Activated CD4-positive, alpha-beta T cell treated with anti-CD3 and anti-CD28 coated beads, Interleukin-2, amount 50 U/mL, for 24 hours (primary cell): Measurements from ENCODE around the gene FYN.

Source experiments
- DNase-seq, 2 donors: peaks; one replicate each; pipeline ENCODE4 v3.0.0-alpha.2; 2020; ENCODE audit warnings: low read depth in 1 of 2, low spot score in 1 of 2

Gene FYN

DNA sequence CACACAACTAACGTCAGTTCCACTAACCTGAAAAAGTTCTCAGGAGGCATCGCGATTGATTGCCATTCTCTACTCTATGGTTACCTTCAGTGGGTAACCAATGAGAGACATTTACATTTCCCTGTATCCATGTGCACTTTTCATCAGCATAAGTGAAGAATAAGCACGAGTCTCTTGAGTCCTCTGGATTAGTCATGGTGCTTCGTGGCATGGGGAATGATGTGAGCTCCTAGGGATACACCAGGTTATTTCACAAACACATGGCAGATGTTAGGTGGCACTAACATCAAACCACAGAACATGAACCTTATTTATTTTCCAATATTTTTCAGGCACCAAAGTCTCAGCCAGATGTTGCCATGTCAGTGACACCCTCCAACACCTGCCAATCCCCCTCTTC is 64.0 kb downstream of the FYN start:
- no peak for DNase-seq

DNA sequence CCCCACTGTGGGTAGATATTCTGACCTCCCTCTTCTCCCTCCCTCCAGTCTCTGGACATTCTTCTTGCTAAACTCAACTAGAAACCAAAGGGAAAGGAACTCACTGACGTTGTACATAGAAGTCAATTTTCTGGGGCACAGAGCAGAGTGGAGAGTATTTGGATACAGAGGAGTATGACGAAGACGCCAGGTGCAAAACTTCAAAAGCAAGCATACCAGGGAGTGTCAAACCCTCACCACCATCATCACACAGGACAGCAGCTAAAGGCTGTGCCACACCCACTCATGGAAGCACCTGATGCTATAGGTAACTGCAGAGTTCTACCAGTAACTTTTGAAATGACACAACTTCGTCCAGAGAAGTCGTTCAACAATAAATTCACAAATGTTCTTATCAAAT is 64.8 kb downstream of the FYN start:
- DNase-seq, result no peak

DNA sequence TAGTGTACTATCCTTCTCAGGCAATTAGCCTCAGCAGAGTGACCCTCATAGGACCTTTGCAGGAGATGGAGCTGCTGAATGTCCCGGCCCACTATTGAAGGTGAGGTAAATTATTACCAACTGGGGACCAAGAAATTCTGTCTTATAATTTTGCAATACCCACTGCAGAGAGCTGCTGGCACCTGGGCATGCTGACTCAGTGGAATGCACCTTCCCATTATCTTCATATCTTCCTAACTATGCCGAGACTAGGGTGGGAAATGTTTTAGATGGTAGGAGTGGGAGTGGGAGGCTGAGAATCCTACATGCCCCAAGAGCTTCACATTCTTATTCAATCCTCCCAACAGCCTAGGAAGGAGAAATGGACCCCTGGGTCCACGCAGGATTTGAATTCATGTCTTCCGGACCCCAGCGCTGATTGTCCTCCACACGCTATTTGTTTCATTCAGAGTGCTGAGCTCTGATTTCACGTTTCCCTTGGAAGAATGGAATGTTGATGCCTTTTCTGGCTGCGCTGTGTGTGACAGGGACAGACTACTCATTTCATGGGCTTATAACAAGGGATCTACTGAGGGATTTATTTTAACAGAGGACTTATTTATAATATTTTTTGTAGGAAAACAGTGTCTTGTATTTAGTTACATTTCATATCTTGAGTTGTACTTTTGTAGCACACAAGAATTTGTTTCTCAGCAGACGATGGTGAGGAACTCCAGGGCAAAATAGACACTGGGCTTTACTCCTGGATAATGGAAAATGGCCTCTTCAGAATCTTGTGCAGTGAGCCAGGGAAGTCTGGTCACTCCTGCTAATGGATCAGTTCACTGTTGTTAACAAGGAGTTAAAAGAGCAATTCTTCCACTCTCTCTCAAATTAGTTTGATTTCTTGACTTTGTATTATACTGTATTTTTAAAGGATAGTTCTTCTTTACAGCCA is 66.4 kb downstream of the FYN start:
- no peak for DNase-seq

DNA sequence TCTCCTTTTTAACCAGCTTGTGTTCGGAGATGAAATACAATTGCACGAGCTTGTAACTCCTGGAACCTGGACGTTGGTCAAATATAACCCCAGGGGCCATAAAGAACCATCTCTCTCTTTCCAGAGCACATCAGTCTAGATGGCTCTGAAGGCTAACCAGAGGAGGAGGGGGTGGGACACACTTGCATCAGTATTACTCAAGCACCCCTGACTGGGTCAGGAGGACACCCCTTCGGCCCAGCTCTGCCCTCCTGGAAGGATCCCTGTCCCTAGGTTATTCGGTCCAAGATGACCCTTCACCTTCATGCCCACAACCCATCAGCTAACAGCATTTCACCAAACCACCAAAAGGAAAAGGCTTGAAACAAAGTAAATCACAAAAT is 67.1 kb downstream of the FYN start:
- DNase-seq, result no peak

DNA sequence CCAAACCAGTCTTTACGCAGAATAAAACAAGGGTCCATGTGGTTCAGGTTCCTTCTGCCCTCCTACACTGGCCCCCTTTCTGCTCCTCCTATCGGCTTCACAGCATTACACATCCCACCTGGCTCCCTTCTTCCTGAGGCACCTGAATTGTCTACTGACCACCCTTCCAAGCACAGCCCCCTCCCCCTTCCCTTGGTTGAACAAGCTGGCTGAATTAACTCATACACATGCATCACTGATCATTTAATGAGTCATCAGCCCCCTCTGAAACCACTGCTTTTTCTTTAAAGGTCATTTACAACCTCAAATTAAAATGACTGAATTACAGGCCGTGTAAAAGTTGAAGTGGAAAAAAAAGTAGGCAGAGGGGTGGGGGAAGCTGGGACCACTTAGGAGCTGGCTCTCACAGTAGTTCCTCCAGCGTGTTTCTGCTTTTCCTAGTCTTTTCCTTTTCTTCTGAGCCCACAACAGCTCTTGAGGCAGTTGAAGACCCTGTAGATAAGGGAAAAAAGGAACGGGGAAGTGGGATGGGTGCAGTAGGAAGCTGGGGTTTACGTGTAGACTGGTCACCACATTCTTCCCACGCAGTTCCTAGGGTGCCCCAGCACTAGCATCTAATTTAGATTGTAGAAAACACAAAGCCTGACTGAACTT is 67.6 kb downstream of the FYN start:
- DNase-seq, result peak; percentile 32 to 64

DNA sequence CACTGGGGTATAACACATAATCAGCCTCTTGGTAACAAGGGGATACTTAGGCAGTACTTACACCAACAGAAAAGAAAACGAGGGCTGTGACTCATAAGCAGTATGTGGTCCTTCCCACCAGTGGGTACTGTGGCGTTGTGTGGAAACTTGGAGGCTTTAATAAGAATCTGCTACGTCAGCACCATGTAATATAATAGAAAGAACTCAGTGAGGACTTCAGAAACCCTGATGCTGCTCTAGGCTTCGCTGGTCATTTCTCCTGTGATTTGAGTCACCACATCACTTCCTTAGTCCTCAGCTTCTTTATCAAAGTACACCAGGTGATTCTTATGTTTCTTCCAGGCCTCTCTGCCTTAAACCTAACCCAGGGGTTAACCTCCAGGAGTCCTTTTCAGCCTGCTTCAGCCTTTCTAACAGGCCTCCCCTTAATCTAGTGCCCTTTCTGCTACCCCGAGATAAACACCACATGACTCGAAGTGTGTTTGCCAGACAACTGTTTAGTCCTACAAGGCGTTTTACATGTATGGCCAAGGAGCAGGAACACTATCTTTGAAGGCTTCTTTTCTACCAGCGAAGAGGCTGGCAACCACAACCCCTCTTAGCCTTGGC is 68.5 kb downstream of the FYN start:
- DNase-seq, result peak in 1 of 2 donors; percentile 68

DNA sequence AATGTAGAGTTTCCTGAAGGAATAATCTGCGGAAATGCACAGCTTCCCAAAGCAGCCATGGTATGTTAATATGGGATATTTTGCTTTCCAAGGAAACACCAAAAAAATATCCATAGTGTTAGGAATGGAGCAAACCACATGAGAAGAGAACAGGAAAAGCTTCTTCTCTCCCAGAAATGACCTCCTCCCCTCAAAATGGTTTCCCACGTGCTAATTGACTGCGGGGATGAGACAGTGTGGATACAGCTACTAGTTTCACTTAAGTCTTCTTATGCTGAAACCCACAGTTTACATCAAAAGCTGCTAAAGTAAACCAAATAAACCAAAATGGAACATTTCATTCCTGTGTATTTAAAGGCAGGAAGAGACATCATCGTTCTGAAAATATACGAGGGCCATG is 69.4 kb downstream of the FYN start:
- no peak for DNase-seq

DNA sequence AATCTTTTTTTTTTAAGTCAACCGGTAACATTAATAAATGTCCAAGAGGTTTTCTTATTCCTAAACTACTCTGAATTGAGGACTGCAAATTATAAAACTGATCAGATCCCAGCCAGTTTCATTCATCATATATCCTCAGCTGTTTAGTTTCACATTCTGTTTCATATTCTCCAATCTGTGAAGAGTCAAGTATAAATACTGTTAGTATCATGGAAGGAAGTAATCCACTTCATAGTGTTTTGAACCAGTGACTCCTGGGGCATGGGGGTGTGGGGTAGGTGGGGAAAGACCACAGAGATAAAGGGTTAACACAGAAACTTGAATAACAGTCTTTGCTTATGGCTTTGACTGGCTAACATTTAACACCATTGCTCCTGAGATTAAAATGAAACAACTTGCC is 69.9 kb downstream of the FYN start:
- no peak for DNase-seq

DNA sequence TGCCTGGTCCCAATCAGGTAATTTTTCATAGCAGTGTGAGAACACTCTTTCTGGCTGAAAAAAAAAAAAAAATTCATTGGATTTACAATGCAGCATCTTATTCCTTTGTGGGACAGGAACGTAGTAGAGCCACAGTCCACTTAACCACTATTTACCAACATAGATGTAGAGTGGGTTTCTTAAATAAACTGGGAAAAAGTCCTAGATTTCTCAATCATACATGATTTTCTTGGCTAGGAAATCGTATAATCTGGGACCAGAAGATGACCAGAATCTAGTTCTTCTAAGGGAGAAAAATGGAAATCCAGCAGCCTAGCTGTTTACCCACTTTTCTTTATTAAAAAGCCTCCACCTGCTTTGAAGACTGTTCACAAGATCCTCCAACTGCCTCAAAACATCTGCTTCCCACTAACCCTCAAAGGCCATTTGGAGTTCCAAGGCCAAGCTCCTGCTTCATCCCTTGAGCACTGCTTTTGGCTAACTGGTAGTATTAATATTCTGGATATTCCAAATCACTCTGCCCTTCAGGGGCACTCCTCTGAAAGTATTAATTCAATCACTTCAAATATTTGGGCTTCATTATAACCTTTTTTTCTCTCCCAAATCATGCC is 70.4 kb downstream of the FYN start:
- no peak for DNase-seq

DNA sequence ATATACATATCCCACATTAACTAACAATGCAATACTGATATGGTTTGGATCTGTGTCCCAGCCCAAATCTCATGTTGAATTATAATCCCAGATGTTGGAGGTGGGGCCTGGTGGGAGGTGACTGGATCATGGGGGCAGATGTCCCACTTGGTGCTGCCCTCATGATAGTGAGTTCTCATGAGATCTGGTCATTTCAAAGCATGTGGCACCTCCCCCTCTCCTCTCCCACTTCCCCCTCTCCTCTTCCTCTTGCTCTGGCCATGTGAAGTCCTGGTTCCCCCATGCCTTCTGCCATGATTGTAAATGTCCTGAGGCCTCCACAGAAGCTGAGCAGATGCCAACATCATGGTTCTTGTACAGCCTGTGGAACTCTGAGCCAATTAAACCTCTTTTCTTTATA is 71.2 kb downstream of the FYN start:
- no peak for DNase-seq

DNA sequence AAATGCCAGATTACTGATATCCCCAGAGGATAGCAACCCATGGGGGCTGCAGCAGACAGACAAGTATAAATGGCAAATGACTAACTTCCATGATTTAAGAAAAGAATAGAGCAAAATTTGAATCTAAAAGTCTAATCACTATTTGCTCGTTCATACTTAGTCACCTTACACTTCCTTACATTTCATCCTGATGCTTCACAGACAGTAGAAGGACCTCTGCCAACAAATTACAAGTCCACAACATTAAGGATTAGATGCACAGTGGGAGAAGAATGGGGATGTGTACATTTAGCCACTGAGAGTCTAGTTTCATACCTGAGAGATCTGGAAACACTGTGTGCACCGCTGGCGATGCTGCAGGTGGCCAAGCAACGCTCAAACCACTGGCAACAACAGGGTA is 72.4 kb downstream of the FYN start:
- DNase-seq, result no peak

DNA sequence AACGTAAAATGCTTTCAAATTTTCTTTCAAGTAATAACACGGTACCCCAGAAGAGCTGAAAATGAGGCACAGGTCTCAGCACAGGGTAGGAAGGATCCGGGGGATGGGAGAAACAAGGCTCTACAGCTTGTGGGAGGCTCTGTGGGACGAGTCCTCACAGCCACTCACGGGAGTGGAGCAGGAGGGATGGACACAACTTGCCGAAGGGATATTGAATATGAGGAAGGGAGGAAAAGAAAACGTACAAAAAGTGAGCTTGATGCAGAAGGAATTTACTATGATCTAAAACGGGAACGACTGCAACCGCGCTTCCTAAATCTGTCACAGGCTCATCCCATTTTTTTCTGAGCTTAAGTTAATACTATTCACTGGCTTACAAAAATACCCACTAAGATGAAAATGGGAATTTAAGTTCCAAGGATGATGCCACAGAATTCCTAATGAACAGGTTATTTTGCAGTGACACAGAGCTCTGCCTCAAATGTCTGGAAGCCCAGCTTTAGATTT is 72.9 kb downstream of the FYN start:
- no peak for DNase-seq

DNA sequence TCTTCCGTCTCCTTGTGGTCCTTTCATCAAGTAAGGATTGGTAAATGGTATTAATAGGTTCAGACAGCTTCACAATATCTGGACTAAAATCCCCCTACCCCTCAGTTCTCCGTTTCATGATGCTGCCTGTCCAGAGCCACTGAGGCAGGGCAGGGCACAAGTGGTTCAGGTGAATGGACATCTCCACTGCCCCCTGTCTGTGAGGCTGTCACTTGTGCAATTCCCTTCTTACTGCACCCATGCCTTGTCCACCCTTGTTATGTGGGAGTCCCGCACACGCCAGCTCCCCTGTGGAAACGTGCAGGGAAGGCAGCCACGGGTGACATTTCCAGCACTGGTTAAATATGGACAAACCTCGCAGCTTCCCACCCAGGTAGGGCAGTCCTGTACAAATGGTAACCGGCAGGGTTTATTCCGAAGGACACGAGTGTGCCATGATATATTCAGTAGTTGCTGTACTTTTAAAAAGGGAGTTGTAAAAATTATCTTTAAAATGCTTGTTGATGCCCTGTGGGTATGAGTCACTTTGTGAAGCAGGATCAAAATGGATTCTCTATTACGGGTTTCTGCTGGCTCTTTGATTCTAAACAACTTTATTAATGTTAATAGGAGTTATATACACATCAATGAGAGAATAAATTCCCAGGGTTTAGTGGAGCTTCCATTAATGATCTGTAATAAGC is 73.5 kb downstream of the FYN start:
- DNase-seq, result no peak

DNA sequence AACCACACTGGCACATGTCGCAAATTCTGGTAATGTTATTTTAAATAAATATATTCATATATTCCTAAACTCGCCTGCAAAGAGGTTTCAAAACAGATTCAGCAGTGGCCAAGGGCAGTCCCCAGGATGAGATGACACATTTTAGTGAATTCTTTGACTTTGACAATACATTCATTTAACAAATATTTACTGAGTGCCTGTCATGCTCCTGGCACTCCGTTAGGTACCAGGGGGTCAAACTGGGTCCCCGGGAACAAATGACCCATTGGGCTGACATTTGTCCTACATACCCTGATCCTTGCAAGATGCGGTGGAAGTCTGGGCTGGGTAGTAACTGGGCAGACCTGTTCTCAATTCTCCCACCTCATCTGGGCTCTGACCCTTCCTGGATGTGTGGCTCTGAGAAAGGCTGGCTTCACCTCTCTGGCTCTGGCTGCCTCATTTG is 74.9 kb downstream of the FYN start:
- DNase-seq, result no peak

DNA sequence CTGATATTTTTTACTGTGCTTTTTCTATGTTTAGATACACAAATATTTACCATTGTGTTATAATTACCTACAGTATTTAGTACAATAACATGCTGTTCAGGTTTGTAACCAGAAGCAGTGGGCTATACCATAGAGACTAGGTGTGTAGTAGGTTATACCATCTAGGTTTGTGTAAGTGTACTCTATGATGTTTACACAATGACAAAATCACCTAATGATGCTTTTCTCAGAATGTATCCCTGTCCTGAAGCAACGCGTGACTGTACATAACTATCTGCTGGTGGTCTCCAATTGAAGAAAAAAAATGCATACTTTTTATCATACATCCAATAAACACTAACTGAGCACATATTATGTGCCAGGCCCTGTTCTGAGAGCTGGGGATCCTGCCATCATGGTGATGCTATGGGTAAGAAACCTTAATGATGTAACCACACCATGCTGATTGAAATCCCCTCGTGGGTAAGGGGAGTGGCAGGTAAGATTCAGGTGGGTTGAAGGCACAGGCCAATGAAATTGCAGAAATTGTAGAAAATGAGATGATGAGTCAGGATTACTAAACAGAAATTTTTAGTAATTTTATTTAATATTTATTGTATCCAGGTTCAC is 76.8 kb downstream of the FYN start:
- no peak for DNase-seq

DNA sequence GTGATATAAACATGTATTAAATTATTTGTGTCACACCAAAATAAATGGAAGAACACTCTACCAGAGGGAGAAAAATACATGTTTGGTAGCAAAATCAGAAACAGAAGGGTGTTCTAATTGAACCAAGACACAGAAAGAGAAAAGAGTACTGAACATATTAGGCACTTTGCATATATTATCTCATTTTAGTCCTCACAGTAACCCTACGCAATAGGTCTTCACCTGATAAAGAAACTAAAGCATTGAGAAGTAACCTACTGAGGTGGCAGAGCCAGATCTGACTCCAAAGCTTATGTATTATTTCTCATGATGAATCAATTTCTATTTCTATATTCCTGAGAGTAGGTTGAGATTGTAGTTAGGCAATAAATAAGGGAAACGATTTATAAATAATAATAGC is 77.7 kb downstream of the FYN start:
- DNase-seq, result no peak

DNA sequence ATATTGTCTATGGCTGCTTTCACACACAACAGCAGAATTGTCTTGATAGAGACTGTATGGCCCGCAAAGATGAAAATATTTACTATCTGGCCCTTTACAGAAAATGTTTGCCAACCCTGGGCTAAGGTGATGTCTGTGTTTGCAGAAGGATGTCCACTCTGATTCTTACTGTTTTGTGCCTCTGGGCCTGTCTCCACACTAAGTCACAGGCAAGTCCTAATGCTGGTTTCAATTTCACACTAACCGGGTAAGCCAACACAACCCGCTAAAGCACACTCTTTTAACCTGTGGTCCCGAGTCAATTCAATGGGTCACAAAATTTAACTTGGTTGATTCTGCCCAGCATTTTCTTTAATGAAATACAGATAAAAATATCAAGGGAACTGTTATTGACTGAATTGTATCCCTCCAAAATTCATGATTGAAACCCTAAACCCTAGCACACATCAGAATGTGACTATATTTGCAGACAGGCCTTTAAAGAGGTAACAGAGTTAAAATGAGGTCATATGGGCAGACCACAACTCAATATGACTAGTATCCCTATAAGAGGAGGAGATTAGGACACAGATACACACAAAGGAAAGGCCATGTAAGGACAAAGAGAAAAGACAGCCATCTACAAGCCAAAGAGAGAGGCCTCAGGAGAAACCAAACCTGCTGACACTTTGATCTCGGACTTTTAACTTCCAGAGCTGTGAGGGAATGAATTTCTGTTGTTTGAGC is 78.4 kb downstream of the FYN start:
- DNase-seq, result no peak

DNA sequence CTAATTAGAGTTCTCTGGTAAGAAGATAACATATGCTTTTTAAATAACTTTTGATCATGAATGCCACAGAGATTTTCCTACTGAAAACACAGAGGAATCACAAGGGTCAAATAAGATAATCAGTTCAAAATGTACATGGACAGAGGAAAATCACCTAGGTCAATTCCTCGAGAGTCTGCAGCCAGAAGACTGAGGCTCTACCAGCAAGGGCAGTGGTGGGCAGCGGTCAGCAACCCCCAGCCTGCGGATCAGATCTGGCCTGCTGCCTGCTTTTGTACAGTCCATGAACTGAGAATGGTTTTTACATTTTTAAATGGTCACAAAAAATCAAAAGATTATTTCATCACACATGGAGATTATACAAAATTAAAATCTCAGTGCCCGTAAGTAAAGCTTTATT is 79.0 kb downstream of the FYN start:
- DNase-seq, result no peak

DNA sequence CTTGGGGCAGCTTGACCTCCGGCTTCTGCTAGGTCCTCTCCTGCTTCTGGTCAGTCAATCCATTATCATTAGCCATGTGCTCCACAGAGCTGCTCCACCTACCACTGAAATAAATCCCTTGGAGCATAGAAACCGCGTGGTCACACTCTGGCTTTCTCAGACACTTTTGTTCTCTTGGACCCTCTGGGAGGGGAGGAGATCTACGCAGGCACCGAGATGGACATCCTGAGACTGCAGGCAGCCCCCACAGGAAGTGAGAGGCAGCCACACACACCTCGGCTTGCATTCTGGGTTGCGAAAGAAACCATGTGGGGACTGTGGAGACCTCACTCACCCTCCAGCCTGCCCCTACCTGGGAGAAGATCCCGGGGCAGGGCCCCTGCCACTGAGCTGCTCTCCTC is 79.5 kb downstream of the FYN start:
- DNase-seq, result no peak
